GM18505 (cell line): ENCODE data around the gene TFF2.

Experiments used
- ATAC-seq: cut with Tn5 transposase; IDR thresholded peaks from one replicate; pipeline ENCODE4 v1.9.1; 2021; ENCODE audit not compliant: unreplicated experiment
- POLR2A ChIP-seq: IDR thresholded peaks from 4 replicates; pipeline ENCODE4 v1.6.1; 2011; ENCODE audit warnings: borderline replicate concordance; ENCODE audit not compliant: insufficient read depth, insufficient read length; ENCODE audit errors: extremely low read depth

Gene TFF2

DNA sequence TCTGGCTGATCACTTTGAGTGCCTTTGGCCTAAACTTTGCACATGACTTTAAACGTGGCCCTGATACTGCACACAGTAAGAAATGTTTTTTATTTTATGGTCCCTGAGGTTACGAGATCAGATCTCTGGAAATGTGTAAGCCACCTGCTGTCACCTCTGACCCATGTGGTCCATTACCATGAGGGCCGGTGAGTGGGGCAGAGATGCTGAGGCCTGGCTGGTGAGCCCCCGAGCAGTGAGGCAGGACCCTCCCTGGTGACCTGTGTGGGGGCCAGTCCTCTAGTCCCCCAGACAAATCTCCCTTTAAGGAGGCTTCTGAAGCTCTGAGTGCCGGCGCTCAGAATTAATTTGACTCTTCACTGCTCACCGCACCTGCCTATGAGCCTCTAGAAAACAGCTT, 48.0 kb downstream of the TFF2 start:
- no peak for TF ChIP-seq POLR2A
- no peak for ATAC-seq

DNA sequence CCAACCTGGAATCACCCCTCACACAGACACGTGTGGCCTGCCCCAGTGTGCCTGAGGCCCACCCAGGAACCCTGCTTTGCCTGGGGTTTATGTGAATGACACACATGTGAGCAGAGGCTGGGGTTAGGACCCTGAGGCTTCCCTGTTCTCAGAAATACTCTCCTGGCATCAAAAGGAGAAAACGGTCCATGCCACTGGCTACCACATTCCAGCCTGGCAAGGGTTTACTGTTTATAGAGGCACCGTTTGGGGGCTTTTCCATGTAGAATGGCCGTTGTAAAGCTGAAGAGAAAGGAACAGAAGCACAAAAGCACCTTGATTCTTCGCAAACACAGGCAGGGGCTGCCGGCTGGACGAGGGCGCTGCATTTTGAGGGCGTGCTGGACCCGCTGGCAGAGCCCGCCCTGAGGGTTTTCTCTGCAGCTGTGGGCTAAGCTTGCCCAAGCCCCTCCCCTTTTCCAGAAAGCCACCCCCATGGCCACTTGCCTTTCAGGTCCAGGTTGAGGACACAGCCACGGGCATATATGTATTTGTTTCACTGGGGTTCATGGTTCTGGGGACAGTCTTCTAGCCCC, 48.6 kb downstream of the TFF2 start:
- no peak for ATAC-seq

DNA sequence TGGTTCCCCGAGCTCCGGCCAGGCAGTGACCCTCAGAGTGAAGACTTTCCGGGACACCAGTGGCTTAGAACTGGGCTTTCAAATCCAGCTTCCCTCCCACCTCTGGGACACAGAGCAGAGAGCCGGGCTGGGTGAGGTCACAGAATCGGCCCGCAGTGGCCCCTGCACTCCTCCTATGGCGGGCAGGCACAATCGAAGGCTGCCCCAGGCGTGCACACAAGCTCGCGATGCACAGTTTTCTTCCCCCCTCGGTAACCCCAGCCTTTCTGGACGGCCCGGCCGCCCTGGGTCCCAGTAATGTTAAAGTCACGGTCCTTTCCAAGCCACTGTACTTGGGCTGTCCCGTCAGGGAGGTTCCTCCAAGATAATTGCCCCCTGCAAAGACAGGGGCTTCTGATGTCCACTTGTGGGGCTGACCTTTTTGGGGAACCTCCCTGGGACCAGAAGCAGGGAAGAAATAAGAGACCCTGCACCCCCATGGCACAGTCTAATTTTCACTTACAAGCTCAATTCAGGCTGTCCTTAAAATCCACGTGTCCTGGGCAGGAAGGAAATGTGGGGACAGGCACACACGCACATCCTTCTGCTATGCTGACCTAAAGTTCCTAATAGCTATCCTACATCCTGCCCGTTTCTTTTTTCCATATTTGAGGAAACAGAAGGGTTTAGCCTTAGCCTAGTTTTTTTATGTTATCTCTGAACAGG, 49.3 kb downstream of the TFF2 start:
- TF ChIP-seq POLR2A: no peak

More for the DNA sequence above, 48.6 kb downstream of the TFF2 start:
- no peak for TF ChIP-seq POLR2A

GRCh38 chr21:42300956-42301355, 49.8 kb downstream of the TFF2 start:
- no peak for TF ChIP-seq POLR2A
- no peak for ATAC-seq

More for the DNA sequence above, 49.3 kb downstream of the TFF2 start:
- no peak for ATAC-seq

GRCh38 chr21:42300045-42300583, 50.7 kb downstream of the TFF2 start:
- no peak for ATAC-seq
- TF ChIP-seq POLR2A: no peak

DNA sequence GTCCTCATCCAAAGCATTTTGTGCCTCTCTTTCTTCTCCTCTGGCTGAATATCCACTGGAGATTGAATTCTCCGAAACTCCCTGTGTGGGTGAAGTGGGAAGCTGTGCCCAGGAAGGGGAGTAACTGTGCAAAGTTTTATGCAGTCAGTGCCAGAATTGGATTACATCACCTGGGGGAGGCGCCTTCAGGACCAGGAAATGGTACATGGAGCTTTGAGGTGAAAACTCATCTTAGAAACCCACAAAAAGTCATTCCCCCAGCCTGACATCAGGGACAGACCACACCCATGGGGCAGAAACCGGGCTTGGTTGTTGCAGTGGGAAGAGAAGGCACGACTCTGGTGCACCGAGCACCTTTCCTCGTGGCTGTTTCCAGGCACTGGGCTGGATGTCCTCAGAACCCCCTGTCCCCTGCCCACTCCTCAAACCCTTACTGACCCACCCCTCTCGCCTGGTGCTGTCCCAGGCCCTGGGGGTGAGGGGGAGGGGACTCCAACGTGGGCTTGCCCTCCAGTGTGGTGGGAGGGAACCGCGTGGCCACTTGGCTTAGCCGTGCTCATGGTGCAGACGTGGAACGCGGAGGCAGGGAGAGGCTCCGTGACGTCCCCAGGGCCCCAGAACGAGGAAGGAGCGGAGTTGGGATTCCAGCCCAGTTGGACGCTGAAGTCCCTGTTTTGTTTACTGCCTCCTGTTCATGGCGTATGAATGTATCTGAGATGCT, 51.3 kb downstream of the TFF2 start:
- TF ChIP-seq POLR2A: no peak
- ATAC-seq: no peak

DNA sequence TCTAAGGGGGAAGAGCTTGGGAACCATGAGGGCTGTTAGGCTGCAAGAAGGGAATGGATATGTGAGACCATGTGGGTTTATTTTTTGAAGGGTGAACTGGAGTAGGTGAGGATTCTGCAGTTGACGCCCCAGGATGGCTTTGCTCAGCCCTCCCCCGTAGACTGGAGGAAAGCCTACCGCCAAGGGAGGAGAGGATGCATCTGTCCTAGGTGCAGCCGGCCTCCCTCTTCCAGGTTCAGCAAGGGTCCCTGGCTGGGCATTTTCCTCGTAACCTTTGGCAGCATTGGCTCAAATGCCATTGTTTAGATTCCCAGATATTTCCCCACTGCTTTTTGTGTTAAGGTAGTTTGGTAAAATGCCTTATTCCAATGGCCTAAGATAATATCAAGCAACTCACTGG, 52.1 kb downstream of the TFF2 start:
- ATAC-seq: no peak
- TF ChIP-seq POLR2A: no peak

DNA sequence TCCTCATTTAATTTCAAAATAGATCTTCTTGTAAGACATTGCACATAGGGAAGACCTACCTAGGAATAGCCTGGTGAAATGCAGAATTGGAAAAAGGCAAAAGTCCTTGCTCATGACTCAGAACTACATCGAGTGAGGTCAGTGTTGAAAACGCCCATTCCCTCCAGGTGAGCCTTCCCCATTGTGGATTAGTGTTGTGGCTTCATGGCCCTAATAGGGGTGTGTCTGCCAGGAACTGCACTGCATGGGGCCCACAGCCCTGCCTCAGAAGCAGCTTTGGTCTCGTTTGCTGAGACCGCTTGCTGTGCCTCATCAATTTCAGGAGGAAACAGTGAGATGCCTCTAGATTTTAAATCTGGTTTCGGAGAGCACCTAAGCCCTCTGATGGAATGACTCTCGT, 52.6 kb downstream of the TFF2 start:
- no peak for ATAC-seq
- TF ChIP-seq POLR2A: no peak

DNA sequence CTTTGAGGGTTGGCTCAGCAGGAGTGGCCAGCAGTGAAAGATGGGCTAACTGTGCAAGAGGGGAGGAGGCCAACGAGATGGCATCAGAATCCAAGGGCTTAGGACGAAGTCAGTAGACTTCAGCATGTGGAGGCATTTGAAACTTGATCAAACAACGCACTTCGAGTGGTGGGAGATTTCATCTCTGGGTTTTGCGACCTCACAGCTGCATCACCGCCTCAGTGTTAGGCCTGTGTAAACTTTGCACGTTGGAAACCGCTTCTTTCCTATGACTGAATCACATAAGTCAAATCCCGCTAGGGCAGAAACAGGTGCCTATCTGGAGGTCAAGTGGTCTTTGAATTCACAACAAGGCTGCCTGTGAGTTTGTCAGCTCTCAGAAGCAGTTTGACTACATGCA, 53.4 kb downstream of the TFF2 start:
- ATAC-seq: no peak
- TF ChIP-seq POLR2A: no peak

- no peak for TF ChIP-seq POLR2A
- no peak for ATAC-seq
These were observed 54.3 kb downstream of the TFF2 start for GRCh38 chr21:42296501-42296900.
